SK-N-SH (cell line): ENCODE data around the gene TAF4.

Experiments
- CTCF ChIP-seq: fragments of 200-600 bp; sonication (generic); IDR thresholded peaks from 2 replicates; pipeline ENCODE4 v1.6.1; 2017; ENCODE audit warnings: antibody characterized with exemption, mild to moderate bottlenecking, moderate library complexity
- FOXJ3 ChIP-seq: sonication (generic); formaldehyde crosslinking; IDR thresholded peaks from 2 replicates; pipeline ENCODE4 v1.5.1; 2020; ENCODE audit warnings: mild to moderate bottlenecking, missing genetic modification reagents
- JUND ChIP-seq: IDR thresholded peaks from 2 replicates; pipeline ENCODE4 v1.4.0; 2012
- MAX ChIP-seq: IDR thresholded peaks from 2 replicates; pipeline ENCODE4 v1.4.0; 2012; ENCODE audit warnings: low read depth
- POLR2AphosphoS5 ChIP-seq: IDR thresholded peaks from 2 replicates; pipeline ENCODE4 v1.6.1; 2012; ENCODE audit warnings: low read depth, low read length
- SIN3A ChIP-seq: IDR thresholded peaks from 2 replicates; pipeline ENCODE4 v1.6.1; 2012; ENCODE audit warnings: low read depth, mild to moderate bottlenecking, low read length, moderate library complexity, borderline replicate concordance
- TAF1 ChIP-seq: IDR thresholded peaks from 2 replicates; pipeline ENCODE4 v1.6.1; 2012; ENCODE audit warnings: low read depth, mild to moderate bottlenecking, low read length, moderate library complexity, borderline replicate concordance
- USF2 ChIP-seq: fragments of 150-350 bp; IDR thresholded peaks from 2 replicates; pipeline ENCODE4 v1.6.1; 2017; ENCODE audit warnings: antibody characterized with exemption, low read length, low read depth, borderline replicate concordance

GRCh38 chr20:62010551-62011402 is 54.9 kb downstream of the TAF4 start:
- no peak for TF ChIP-seq SIN3A
- TF ChIP-seq CTCF: peak; percentile 78
- TF ChIP-seq JUND: no peak
- peak; percentile 60; the same call in 1 of the 2 replicates for TF ChIP-seq MAX
- TF ChIP-seq POLR2AphosphoS5: no peak
- no peak for TF ChIP-seq USF2
- no peak for TF ChIP-seq TAF1
- no peak for TF ChIP-seq FOXJ3 (CRISPR knock-in tag)
